Measurements from ENCODE around the gene BUB1.

BUB1 gene

GRCh38 chr2:110677530-110678456, at the start of gene BUB1:
TSS of gene BUB1 (minus strand) at chr2:110678063. CDS start at chr2:110677995, 68 bp downstream.
- no peak for TF ChIP-seq ZNF274 (IDR thresholded peaks at IDR 0.05; ENCODE audit: low read depth, low read length)
- H3K4me3 ChIP-seq (ENCODE audit: low read length): peak within 1 kb of the TSS; percentile 96

GRCh38 chr2:110726285-110726684, 48.4 kb upstream of the BUB1 start:
- H3K4me3 ChIP-seq (ENCODE audit: low read length): no peak overlapping the region
- no peak for TF ChIP-seq ZNF274 (IDR thresholded peaks at IDR 0.05; ENCODE audit: low read depth, low read length)

GRCh38 chr2:110725859-110726258, 48.0 kb upstream of the BUB1 start:
- H3K4me3 ChIP-seq (ENCODE audit: low read length): no peak overlapping the region
- no peak for TF ChIP-seq ZNF274 (IDR thresholded peaks at IDR 0.05; ENCODE audit: low read depth, low read length)

- no peak overlapping the region for H3K4me3 ChIP-seq (ENCODE audit: low read length)
- TF ChIP-seq ZNF274 (IDR thresholded peaks at IDR 0.05; ENCODE audit: low read depth, low read length): no peak
Observed at GRCh38 chr2:110725370-110725769, 47.5 kb upstream of the BUB1 start.

- TF ChIP-seq ZNF274 (IDR thresholded peaks at IDR 0.05; ENCODE audit: low read depth, low read length): no peak
Observed at GRCh38 chr2:110724820-110725219, 47.0 kb upstream of the BUB1 start.

GRCh38 chr2:110720547-110720946, 42.7 kb upstream of the BUB1 start:
- H3K4me3 ChIP-seq (ENCODE audit: low read length): no peak overlapping the region
- TF ChIP-seq ZNF274 (IDR thresholded peaks at IDR 0.05; ENCODE audit: low read depth, low read length): no peak

More at GRCh38 chr2:110724820-110725219, 47.0 kb upstream of the BUB1 start:
- no peak overlapping the region for H3K4me3 ChIP-seq (ENCODE audit: low read length)

- H3K4me3 ChIP-seq (ENCODE audit: low read length): no peak overlapping the region
- no peak for TF ChIP-seq ZNF274 (IDR thresholded peaks at IDR 0.05; ENCODE audit: low read depth, low read length)
Observed at GRCh38 chr2:110718990-110719389, 41.1 kb upstream of the BUB1 start.

GRCh38 chr2:110718382-110718781, 40.5 kb upstream of the BUB1 start:
- no peak for TF ChIP-seq ZNF274 (IDR thresholded peaks at IDR 0.05; ENCODE audit: low read depth, low read length)

GRCh38 chr2:110717734-110718133, 39.9 kb upstream of the BUB1 start:
- H3K4me3 ChIP-seq (ENCODE audit: low read length): no peak overlapping the region
- TF ChIP-seq ZNF274 (IDR thresholded peaks at IDR 0.05; ENCODE audit: low read depth, low read length): no peak

More at GRCh38 chr2:110718382-110718781, 40.5 kb upstream of the BUB1 start:
- no peak overlapping the region for H3K4me3 ChIP-seq (ENCODE audit: low read length)

- TF ChIP-seq ZNF274 (IDR thresholded peaks at IDR 0.05; ENCODE audit: low read depth, low read length): no peak
- H3K4me3 ChIP-seq (ENCODE audit: low read length): no peak overlapping the region
Observed at GRCh38 chr2:110716959-110717645, 39.2 kb upstream of the BUB1 start.

- TF ChIP-seq ZNF274 (IDR thresholded peaks at IDR 0.05; ENCODE audit: low read depth, low read length): no peak
- H3K4me3 ChIP-seq (ENCODE audit: low read length): no peak overlapping the region
Observed at GRCh38 chr2:110714452-110715224, 36.8 kb upstream of the BUB1 start.

GRCh38 chr2:110713513-110714362, 35.9 kb upstream of the BUB1 start:
- no peak overlapping the region for H3K4me3 ChIP-seq (ENCODE audit: low read length)
- TF ChIP-seq ZNF274 (IDR thresholded peaks at IDR 0.05; ENCODE audit: low read depth, low read length): no peak

- TF ChIP-seq ZNF274 (IDR thresholded peaks at IDR 0.05; ENCODE audit: low read depth, low read length): no peak
Observed at GRCh38 chr2:110712737-110713136, 34.9 kb upstream of the BUB1 start.

More at GRCh38 chr2:110712737-110713136, 34.9 kb upstream of the BUB1 start:
- H3K4me3 ChIP-seq (ENCODE audit: low read length): no peak overlapping the region
